ENCODE results near the gene NTRK3.

The NTRK3 gene

DNA sequence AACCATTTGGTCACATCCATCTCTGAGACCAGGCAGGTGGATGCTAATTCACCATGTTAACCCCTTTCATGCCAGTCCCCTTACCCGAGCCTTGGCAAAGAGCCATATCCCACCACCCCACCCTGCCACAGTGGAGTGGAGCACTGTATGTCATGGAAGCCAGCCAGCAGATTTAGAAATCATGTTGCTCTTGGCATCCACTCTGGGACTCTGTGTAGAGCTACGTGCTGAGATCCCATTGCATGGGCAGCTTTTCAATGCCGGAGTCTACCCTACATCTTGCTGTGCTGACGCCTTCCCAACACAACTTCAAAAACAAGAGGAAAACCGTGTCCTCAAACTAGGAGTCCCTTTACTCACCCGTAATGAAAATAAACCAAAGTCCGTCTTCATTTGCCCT is 131.0 kb downstream of the NTRK3 start:
- ChIA-PET POLR2A (no interaction called here), CTCF (interaction anchor here (1.4 kb wide), 1 partner anchor 409 kb away, joined by 3 read pairs; no protein-coding TSS in a partner anchor)
- TF ChIP-seq TARDBP (IDR thresholded peaks at IDR 0.05) (no peak), FOXM1 (IDR thresholded peaks at IDR 0.05; ENCODE audit: borderline replicate concordance) (no peak), BHLHE40 (IDR thresholded peaks at IDR 0.05; ENCODE audit: borderline replicate concordance) (no peak), ARNT (IDR thresholded peaks at IDR 0.05) (no peak), SP1 (IDR thresholded peaks at IDR 0.05) (no peak), ELF4 (IDR thresholded peaks at IDR 0.05) (no peak), HDGF (IDR thresholded peaks at IDR 0.05; ENCODE audit: borderline replicate concordance) (no peak)
- TF ChIP-seq, protein P1, sequence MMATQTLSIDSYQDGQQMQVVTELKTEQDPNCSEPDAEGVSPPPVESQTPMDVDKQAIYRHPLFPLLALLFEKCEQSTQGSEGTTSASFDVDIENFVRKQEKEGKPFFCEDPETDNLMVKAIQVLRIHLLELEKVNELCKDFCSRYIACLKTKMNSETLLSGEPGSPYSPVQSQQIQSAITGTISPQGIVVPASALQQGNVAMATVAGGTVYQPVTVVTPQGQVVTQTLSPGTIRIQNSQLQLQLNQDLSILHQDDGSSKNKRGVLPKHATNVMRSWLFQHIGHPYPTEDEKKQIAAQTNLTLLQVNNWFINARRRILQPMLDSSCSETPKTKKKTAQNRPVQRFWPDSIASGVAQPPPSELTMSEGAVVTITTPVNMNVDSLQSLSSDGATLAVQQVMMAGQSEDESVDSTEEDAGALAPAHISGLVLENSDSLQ (IDR thresholded peaks at IDR 0.05): no peak

DNA sequence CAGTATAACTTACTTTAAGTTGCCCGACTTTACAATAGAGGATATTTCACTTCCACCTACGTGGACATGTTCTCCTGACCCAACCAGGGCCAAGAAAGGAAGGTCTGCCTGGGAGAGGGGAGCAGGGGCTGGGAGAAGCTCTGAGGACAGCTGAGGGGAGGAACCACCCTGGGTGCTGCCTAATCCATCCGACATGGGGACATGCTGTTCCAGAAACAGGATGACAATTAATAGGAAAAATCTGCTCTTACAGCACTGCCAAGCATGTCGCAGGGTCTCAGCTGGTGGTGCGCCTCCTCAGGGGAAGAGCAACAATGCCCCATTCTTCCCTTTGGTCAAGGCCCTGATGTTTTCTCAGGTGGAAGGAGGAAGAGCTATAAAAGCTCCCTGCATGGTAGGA is 132.3 kb downstream of the NTRK3 start:
- ChIA-PET CTCF (no interaction called here), POLR2A (no interaction called here)
- no peak for DNase-seq (ENCODE audit: extremely low spot score)
- TF ChIP-seq SUZ12 (IDR thresholded peaks at IDR 0.05) (no peak), CTBP1 (IDR thresholded peaks at IDR 0.05; ENCODE audit: borderline replicate concordance) (no peak), FOXM1 (IDR thresholded peaks at IDR 0.05; ENCODE audit: borderline replicate concordance) (no peak), ARNT (IDR thresholded peaks at IDR 0.05) (no peak), SP1 (IDR thresholded peaks at IDR 0.05) (no peak), ZNF384 (IDR thresholded peaks at IDR 0.05) (no peak), HDGF (IDR thresholded peaks at IDR 0.05; ENCODE audit: borderline replicate concordance) (no peak), TARDBP (IDR thresholded peaks at IDR 0.05) (no peak), ELF4 (IDR thresholded peaks at IDR 0.05) (no peak), L3MBTL2 (conservative IDR thresholded peaks at IDR 0.05) (no peak), LEF1 (IDR thresholded peaks at IDR 0.05; ENCODE audit: borderline replicate concordance) (no peak), NFRKB (IDR thresholded peaks at IDR 0.05) (no peak), FOXA1 (IDR thresholded peaks at IDR 0.05) (no peak), FOXK2 (IDR thresholded peaks at IDR 0.05) (no peak), BHLHE40 (IDR thresholded peaks at IDR 0.05; ENCODE audit: borderline replicate concordance) (no peak)
- TF ChIP-seq, protein P1 (IDR thresholded peaks at IDR 0.05): no peak

More for the DNA sequence above, 131.0 kb downstream of the NTRK3 start:
- no peak for DNase-seq (ENCODE audit: extremely low spot score)

DNA sequence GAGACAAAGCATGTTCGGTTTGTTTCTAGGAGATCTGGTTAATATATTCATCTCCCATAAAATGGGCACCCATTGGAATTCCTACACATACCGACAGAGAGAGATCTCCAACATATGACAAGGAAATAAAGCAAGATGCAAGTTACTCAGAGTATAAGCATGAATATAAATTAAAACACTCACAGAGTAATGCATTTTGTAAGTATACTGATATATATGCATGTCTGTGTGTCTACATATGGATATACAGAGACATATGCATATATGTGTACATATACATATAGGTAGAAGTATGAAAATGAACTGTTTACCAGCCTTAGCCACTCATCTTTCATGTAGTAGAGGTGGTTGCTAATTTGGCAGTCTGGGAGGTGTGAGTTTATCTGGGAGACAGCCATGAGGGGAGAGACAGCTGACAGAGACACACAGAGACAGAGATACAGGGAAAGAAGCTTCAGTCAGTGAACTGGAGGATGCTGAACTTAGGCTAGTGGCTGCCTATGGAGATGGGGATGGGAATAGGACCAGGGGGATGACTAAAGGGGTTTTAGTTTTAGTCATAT is 134.5 kb downstream of the NTRK3 start:
- POLR2A ChIA-PET: no interaction called here
- CTCF ChIA-PET: no interaction called here
- TF ChIP-seq BHLHE40 (IDR thresholded peaks at IDR 0.05; ENCODE audit: borderline replicate concordance) (no peak), ZNF384 (IDR thresholded peaks at IDR 0.05) (no peak), ELF4 (IDR thresholded peaks at IDR 0.05) (no peak), NFRKB (IDR thresholded peaks at IDR 0.05) (no peak), HDGF (IDR thresholded peaks at IDR 0.05; ENCODE audit: borderline replicate concordance) (no peak), FOXA1 (IDR thresholded peaks at IDR 0.05) (no peak), CTBP1 (IDR thresholded peaks at IDR 0.05; ENCODE audit: borderline replicate concordance) (no peak), LEF1 (IDR thresholded peaks at IDR 0.05; ENCODE audit: borderline replicate concordance) (no peak), FOXM1 (IDR thresholded peaks at IDR 0.05; ENCODE audit: borderline replicate concordance) (no peak), ARNT (IDR thresholded peaks at IDR 0.05) (no peak), SP1 (IDR thresholded peaks at IDR 0.05) (no peak)
- TF ChIP-seq, protein P1 (IDR thresholded peaks at IDR 0.05): no peak
- no peak for DNase-seq (ENCODE audit: extremely low spot score)

DNA sequence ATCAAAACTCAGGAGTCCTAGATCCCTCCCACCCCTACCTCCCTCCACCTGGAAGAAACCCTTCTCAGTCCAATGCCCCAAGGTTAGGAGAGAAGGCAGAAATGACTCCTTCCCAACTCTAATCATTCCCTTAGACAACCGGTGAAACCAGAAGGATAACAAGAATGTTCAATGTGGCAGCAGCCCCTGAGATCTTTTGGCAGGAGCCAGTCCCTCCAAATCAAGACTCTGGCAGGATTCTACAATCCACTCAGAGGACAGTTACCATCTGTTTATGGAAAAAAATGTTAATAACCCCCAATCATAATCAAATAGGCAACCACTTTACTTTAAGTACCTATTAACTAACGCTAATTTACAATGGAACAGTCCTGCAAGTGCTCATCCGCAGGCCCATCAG is 136.5 kb downstream of the NTRK3 start:
- POLR2A ChIA-PET: no interaction called here
- CTCF ChIA-PET: no interaction called here
- TF ChIP-seq NFRKB (IDR thresholded peaks at IDR 0.05) (no peak), FOXA1 (IDR thresholded peaks at IDR 0.05) (no peak), ARNT (IDR thresholded peaks at IDR 0.05) (no peak), CTBP1 (IDR thresholded peaks at IDR 0.05; ENCODE audit: borderline replicate concordance) (no peak), SP1 (IDR thresholded peaks at IDR 0.05) (no peak), HDGF (IDR thresholded peaks at IDR 0.05; ENCODE audit: borderline replicate concordance) (no peak), BHLHE40 (IDR thresholded peaks at IDR 0.05; ENCODE audit: borderline replicate concordance) (no peak), ZNF384 (IDR thresholded peaks at IDR 0.05) (no peak), SUZ12 (IDR thresholded peaks at IDR 0.05) (no peak), FOXK2 (IDR thresholded peaks at IDR 0.05) (no peak), L3MBTL2 (conservative IDR thresholded peaks at IDR 0.05) (no peak), FOXM1 (IDR thresholded peaks at IDR 0.05; ENCODE audit: borderline replicate concordance) (no peak)
- TF ChIP-seq, protein P1 (IDR thresholded peaks at IDR 0.05): no peak
- DNase-seq (ENCODE audit: extremely low spot score): no peak

DNA sequence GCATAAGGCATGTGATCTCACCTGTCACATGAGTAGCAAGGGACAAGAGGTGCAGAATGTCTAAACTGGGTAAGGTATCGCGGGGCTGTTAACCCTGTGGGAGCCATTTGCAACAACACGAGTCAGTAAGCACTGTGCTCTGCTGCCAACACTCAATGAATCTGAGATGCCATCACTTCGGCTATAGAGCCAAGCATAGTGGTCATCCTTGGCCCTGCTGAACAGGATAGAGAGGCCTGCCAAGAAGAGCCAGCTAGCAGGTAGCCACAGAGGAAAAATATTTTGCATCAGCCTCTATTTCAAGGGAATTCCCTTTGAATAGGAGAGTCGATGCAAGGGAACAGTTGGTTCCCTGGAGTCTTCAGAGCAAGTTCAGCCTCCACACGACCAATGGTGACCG is 137.8 kb downstream of the NTRK3 start:
- no peak for DNase-seq (ENCODE audit: extremely low spot score)
- CTCF ChIA-PET: no interaction called here
- POLR2A ChIA-PET: no interaction called here
- TF ChIP-seq SP1 (IDR thresholded peaks at IDR 0.05): no peak
- TF ChIP-seq CTBP1 (IDR thresholded peaks at IDR 0.05; ENCODE audit: borderline replicate concordance): no peak
- TF ChIP-seq, protein P1 (IDR thresholded peaks at IDR 0.05): no peak
- TF ChIP-seq FOXK2 (IDR thresholded peaks at IDR 0.05): no peak

Data from HEK293T (cell line).